Suprapubic skin (tissue), 3 donors: ENCODE measurements around the gene HSPA12B.

Experiments
- CTCF ChIP-seq, 2 donors: fragments of 200-600 bp in 1 of 2; fragments of 450-650 bp in 1 of 2; sonication (generic) in 1 of 2; IDR thresholded peaks; one replicate each; pipeline ENCODE4 v1.5.1; 2016 to 2019; ENCODE audit warnings: antibody characterized with exemption in 2 of 2, mild to moderate bottlenecking in 1 of 2, moderate library complexity in 1 of 2
- EP300 ChIP-seq: sonication (generic); formaldehyde crosslinking; IDR thresholded peaks from one replicate; pipeline ENCODE4 v1.6.1; 2017; ENCODE audit warnings: antibody characterized with exemption
- POLR2A ChIP-seq, 2 donors: fragments of 450-650 bp; IDR thresholded peaks; one replicate each; pipeline ENCODE4 v1.6.1; 2017; ENCODE audit warnings: antibody characterized with exemption in 2 of 2, mild to moderate bottlenecking in 2 of 2, moderate library complexity in 2 of 2

- TF ChIP-seq POLR2A (IDR thresholded peaks at IDR 0.05) (no peak), CTCF (IDR thresholded peaks at IDR 0.05) (no peak), EP300 (no peak)
Measured at GRCh38 chr20:3686421-3686820, 46.1 kb upstream of the HSPA12B start.
